Astrocyte of the cerebellum (primary cell): ENCODE results near the gene TMEM184B.

Experiments
- DNase-seq: peaks from one replicate; pipeline ENCODE4 v3.0.0-alpha.2; 2011; ENCODE audit warnings: low read depth
- H3K4me3 ChIP-seq: 2 replicates; pipeline ENCODE4 v1.5.1; 2011; ENCODE audit warnings: mild to moderate bottlenecking, low read depth, low read length, moderate library complexity
- CTCF ChIP-seq: IDR thresholded peaks from 2 replicates; pipeline ENCODE4 v1.5.1; 2012; ENCODE audit warnings: low read length, low read depth, moderate library complexity, mild to moderate bottlenecking; ENCODE audit errors: missing control alignments
- in situ Hi-C: cut with HindIII; loops from 2 replicates; pipeline ENCODE4 v1.10.0; 2017; ENCODE audit warnings: low sequenced_read_pairs

TMEM184B gene

GRCh38 chr22:38174626-38175025, 98.2 kb downstream of the TMEM184B start:
- DNase-seq: no peak
- no peak for TF ChIP-seq CTCF
- in situ Hi-C loops: loop anchor here (5.0 kb wide), 1 partner anchor 77 kb away; no protein-coding TSS in a partner anchor
- H3K4me3 ChIP-seq: no peak overlapping the region

GRCh38 chr22:38173641-38173906, 99.2 kb downstream of the TMEM184B start:
- in situ Hi-C loops: loop anchor here (5.0 kb wide), 1 partner anchor 76 kb away; no protein-coding TSS in a partner anchor
- no peak overlapping the region for H3K4me3 ChIP-seq
- no peak for DNase-seq
- TF ChIP-seq CTCF: no peak

GRCh38 chr22:38172832-38173640, 99.8 kb downstream of the TMEM184B start:
- no peak for TF ChIP-seq CTCF
- in situ Hi-C loops: loop anchor here (5.0 kb wide), 1 partner anchor 76 kb away; no protein-coding TSS in a partner anchor
- DNase-seq: no peak
- H3K4me3 ChIP-seq: no peak overlapping the region

- DNase-seq: no peak
- TF ChIP-seq CTCF: no peak
- in situ Hi-C loops: loop anchor here (5.0 kb wide), 1 partner anchor 75 kb away; no protein-coding TSS in a partner anchor
- no peak overlapping the region for H3K4me3 ChIP-seq
Observed at GRCh38 chr22:38171927-38172831, 100.6 kb downstream of the TMEM184B start.

- H3K4me3 ChIP-seq: no peak overlapping the region
- no peak for DNase-seq
- TF ChIP-seq CTCF: no peak
- in situ Hi-C loops: loop anchor here (5.0 kb wide), 1 partner anchor 73 kb away; no protein-coding TSS in a partner anchor
Observed at GRCh38 chr22:38170469-38170868, 102.3 kb downstream of the TMEM184B start.
